CD4-positive, alpha-beta T cell treated with Interferon gamma for 1 hour (primary cell): ENCODE measurements around the gene SLC25A11.

ENCODE experiments used
- DNase-seq: peaks from one replicate; pipeline ENCODE4 v3.0.0-alpha.2; 2020

Gene SLC25A11

DNA sequence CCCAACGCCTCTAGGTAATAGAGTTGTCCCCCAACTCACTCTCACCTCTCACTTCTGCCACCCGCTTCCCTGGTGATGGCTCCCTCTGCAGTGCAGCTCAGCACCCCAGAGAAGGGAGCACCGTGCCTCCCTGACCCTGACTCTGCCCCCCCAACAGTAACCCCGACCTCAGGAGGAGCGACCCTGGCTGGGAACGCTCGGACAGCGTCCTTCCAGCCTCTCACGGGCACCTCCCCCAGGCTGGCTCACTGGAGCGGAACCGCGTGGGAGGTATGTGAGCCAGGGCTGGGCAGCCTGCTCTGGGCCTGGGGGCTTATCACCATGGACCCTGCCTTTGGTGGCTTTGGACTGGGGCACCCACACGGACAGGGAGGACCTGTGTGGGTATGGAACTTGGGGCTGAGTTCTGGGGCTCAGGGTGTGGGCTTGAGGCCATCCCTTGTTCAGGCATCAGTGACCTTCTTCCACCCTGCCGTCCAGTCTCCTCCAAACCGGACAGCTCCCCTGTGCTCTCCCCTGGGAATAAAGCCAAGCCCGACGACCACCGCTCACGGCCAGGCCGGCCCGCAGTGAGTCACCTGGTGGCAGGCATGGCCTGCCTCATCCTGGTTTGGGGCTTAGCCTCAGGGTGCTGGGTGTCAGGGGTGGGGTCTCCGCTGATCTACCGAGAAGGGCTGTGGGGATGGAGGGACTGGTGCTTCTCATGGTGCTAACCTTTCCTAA lies 47.2 kb downstream of the SLC25A11 start:
- no peak for DNase-seq

GRCh38 chr17:4891411-4892410 lies 48.1 kb downstream of the SLC25A11 start:
- DNase-seq: no peak

- DNase-seq: no peak
Measured at GRCh38 chr17:4887581-4887980, 52.3 kb downstream of the SLC25A11 start.
